Mucosa of stomach (tissue), 1 donor: ENCODE data around the gene ZCCHC14.

Experiments
- H3K27me3 ChIP-seq: one replicate; pipeline ENCODE4 v1.7.0; 2013; ENCODE audit warnings: mild to moderate bottlenecking, low read length; ENCODE audit not compliant: control insufficient read depth, insufficient read depth
- H3K36me3 ChIP-seq: one replicate; pipeline ENCODE4 v1.7.0; 2013; ENCODE audit warnings: low read length; ENCODE audit not compliant: control insufficient read depth, insufficient read depth
- H3K4me1 ChIP-seq: one replicate; pipeline ENCODE4 v1.7.0; 2013; ENCODE audit warnings: mild to moderate bottlenecking, low read length; ENCODE audit not compliant: control insufficient read depth, insufficient read depth
- H3K4me3 ChIP-seq: one replicate; pipeline ENCODE4 v1.7.0; 2013; ENCODE audit warnings: low read length
- H3K9ac ChIP-seq: one replicate; pipeline ENCODE4 v1.7.0; 2013; ENCODE audit warnings: mild to moderate bottlenecking, low read length, moderate library complexity
- H3K9me3 ChIP-seq: one replicate; pipeline ENCODE4 v1.7.0; 2013; ENCODE audit warnings: mild to moderate bottlenecking, low read length, moderate library complexity; ENCODE audit not compliant: control insufficient read depth
- donor health status: Pancreatic carcinoma.

ZCCHC14 gene

GRCh38 chr16:87412996-87413421 lies 79.8 kb downstream of the ZCCHC14 start:
- peaks cover 32% of the 10 kb centered on the region for H3K36me3 ChIP-seq

GRCh38 chr16:87412371-87412995 lies 80.3 kb downstream of the ZCCHC14 start:
- Histone ChIP-seq H3K27me3 (no peaks in the 10 kb centered on the region), H3K4me1 (peaks cover 11% of the 10 kb centered on the region), H3K36me3 (peaks cover 32% of the 10 kb centered on the region), H3K4me3 (no peak overlapping the region), H3K9ac (no peak overlapping the region), H3K9me3 (no peaks in the 10 kb centered on the region)

More at GRCh38 chr16:87412996-87413421, 79.8 kb downstream of the ZCCHC14 start:
- Histone ChIP-seq H3K4me3 (no peak overlapping the region), H3K4me1 (peaks cover 6% of the 10 kb centered on the region), H3K27me3 (no peaks in the 10 kb centered on the region), H3K9me3 (no peaks in the 10 kb centered on the region), H3K9ac (no peak overlapping the region)

- Histone ChIP-seq H3K4me1 (peaks cover 12% of the 10 kb centered on the region), H3K9ac (no peak overlapping the region), H3K4me3 (no peak overlapping the region), H3K9me3 (no peaks in the 10 kb centered on the region), H3K36me3 (peaks cover 32% of the 10 kb centered on the region), H3K27me3 (no peaks in the 10 kb centered on the region)
Observed at GRCh38 chr16:87411375-87412271, 81.2 kb downstream of the ZCCHC14 start.

- no peaks in the 10 kb centered on the region for H3K9me3 ChIP-seq
- no peaks in the 10 kb centered on the region for H3K27me3 ChIP-seq
- peaks cover 32% of the 10 kb centered on the region for H3K36me3 ChIP-seq
- peaks cover 12% of the 10 kb centered on the region for H3K4me1 ChIP-seq
- no peak overlapping the region for H3K9ac ChIP-seq
- no peak overlapping the region for H3K4me3 ChIP-seq
Observed at GRCh38 chr16:87410968-87411367, 81.9 kb downstream of the ZCCHC14 start.

GRCh38 chr16:87410530-87410929 lies 82.3 kb downstream of the ZCCHC14 start:
- Histone ChIP-seq H3K4me1 (peaks cover 12% of the 10 kb centered on the region), H3K9me3 (no peaks in the 10 kb centered on the region), H3K4me3 (no peak overlapping the region), H3K36me3 (peaks cover 32% of the 10 kb centered on the region), H3K9ac (no peak overlapping the region), H3K27me3 (no peaks in the 10 kb centered on the region)

- H3K9me3 ChIP-seq, result no peaks in the 10 kb centered on the region
- H3K27me3 ChIP-seq, result no peaks in the 10 kb centered on the region
- H3K9ac ChIP-seq, result no peak overlapping the region
- H3K36me3 ChIP-seq, result peaks cover 32% of the 10 kb centered on the region
- H3K4me3 ChIP-seq, result no peak overlapping the region
- peaks cover 12% of the 10 kb centered on the region for H3K4me1 ChIP-seq
Observed at GRCh38 chr16:87409781-87410180, 83.0 kb downstream of the ZCCHC14 start.

GRCh38 chr16:87409153-87409552 lies 83.7 kb downstream of the ZCCHC14 start:
- Histone ChIP-seq H3K9me3 (no peaks in the 10 kb centered on the region), H3K36me3 (peaks cover 32% of the 10 kb centered on the region), H3K4me3 (no peak overlapping the region), H3K27me3 (no peaks in the 10 kb centered on the region), H3K9ac (no peak overlapping the region), H3K4me1 (peaks cover 12% of the 10 kb centered on the region)

GRCh38 chr16:87407511-87408112 lies 85.2 kb downstream of the ZCCHC14 start:
- Histone ChIP-seq H3K4me3 (no peak overlapping the region), H3K36me3 (peaks cover 29% of the 10 kb centered on the region), H3K4me1 (peaks cover 12% of the 10 kb centered on the region)

GRCh38 chr16:87406495-87407088 lies 86.2 kb downstream of the ZCCHC14 start:
- H3K4me1 ChIP-seq, result peaks cover 12% of the 10 kb centered on the region

More at GRCh38 chr16:87407511-87408112, 85.2 kb downstream of the ZCCHC14 start:
- Histone ChIP-seq H3K27me3 (no peaks in the 10 kb centered on the region), H3K9me3 (no peaks in the 10 kb centered on the region), H3K9ac (no peak overlapping the region)

GRCh38 chr16:87404764-87405625 lies 87.8 kb downstream of the ZCCHC14 start:
- Histone ChIP-seq H3K9ac (no peak overlapping the region), H3K4me1 (peaks cover 7% of the 10 kb centered on the region), H3K27me3 (no peaks in the 10 kb centered on the region), H3K36me3 (peaks cover 9% of the 10 kb centered on the region), H3K9me3 (no peaks in the 10 kb centered on the region), H3K4me3 (no peak overlapping the region)

More at GRCh38 chr16:87406495-87407088, 86.2 kb downstream of the ZCCHC14 start:
- Histone ChIP-seq H3K36me3 (peaks cover 21% of the 10 kb centered on the region), H3K9me3 (no peaks in the 10 kb centered on the region), H3K4me3 (no peak overlapping the region), H3K9ac (no peak overlapping the region), H3K27me3 (no peaks in the 10 kb centered on the region)

GRCh38 chr16:87395181-87395842 lies 97.5 kb downstream of the ZCCHC14 start:
- Histone ChIP-seq H3K4me1 (peaks cover 21% of the 10 kb centered on the region), H3K4me3 (no peak overlapping the region), H3K9me3 (no peaks in the 10 kb centered on the region)

More at GRCh38 chr16:87395181-87395842, 97.5 kb downstream of the ZCCHC14 start:
- Histone ChIP-seq H3K9ac (no peak overlapping the region), H3K36me3 (peaks cover 3% of the 10 kb centered on the region), H3K27me3 (no peaks in the 10 kb centered on the region)
